Mammary epithelial cell (primary cell): ENCODE results near the gene SMIM43.
A peak's percentile ranks its signal among the peaks of the same experiment; 100 is the strongest.

Experiments
- EZH2 ChIP-seq: IDR thresholded peaks from 2 replicates; pipeline ENCODE4 v1.6.1; 2012; ENCODE audit warnings: low read length, inconsistent platforms, borderline replicate concordance
- TF ChIP-seq, protein P1 (sequence below), 2 donors: IDR thresholded peaks in 1 of 2; conservative IDR thresholded peaks in 1 of 2; 2 replicates each; pipeline ENCODE4 v1.5.1; 2011 to 2012; ENCODE audit warnings: inconsistent platforms in 2 of 2, low read length in 2 of 2, mild to moderate bottlenecking in 2 of 2, control low read depth in 1 of 2, low read depth in 1 of 2; ENCODE audit not compliant: insufficient read depth in 1 of 2; ENCODE audit errors: extremely low read depth in 1 of 2

DNA sequence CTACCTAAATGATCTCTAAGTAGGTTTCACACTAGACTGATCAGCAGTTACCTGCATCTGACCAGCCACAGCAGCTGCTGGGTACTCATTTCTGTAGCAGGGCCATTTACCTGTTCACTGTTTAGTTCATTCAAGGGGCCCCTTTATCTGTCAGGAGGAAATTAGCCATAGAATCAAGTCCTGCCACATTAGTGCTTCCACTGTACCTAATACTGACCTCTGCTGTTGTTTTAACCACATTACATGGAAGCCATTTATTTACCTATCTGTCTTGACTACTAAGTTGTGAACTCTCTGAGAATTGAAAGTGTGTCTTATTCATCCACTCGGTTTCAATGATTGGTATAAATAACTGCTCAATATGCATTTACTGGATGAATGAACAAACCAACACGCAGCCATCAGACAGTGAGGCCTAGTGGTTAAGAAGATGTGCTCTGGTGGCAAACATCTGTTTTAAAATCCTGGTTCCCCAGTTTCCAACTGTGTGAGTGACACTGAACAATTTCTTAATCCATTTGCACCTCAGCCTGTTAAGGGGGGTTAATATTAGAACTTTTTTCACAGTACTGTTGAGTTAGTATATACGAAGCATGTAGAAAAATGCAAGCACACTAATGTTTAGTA lies 38.2 kb downstream of the SMIM43 start:
- no peak for TF ChIP-seq EZH2
- TF ChIP-seq, protein P1, sequence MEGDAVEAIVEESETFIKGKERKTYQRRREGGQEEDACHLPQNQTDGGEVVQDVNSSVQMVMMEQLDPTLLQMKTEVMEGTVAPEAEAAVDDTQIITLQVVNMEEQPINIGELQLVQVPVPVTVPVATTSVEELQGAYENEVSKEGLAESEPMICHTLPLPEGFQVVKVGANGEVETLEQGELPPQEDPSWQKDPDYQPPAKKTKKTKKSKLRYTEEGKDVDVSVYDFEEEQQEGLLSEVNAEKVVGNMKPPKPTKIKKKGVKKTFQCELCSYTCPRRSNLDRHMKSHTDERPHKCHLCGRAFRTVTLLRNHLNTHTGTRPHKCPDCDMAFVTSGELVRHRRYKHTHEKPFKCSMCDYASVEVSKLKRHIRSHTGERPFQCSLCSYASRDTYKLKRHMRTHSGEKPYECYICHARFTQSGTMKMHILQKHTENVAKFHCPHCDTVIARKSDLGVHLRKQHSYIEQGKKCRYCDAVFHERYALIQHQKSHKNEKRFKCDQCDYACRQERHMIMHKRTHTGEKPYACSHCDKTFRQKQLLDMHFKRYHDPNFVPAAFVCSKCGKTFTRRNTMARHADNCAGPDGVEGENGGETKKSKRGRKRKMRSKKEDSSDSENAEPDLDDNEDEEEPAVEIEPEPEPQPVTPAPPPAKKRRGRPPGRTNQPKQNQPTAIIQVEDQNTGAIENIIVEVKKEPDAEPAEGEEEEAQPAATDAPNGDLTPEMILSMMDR (conservative IDR thresholded peaks at IDR 0.05 in 1 of 2, IDR thresholded peaks at IDR 0.05 in 1 of 2; ENCODE audit: extremely low read depth in 1 of 2, insufficient read depth in 1 of 2, low read depth in 1 of 2, low read length in 2 of 2) = peak; percentile 71 to 74
